ENCODE data around the gene TMUB2.

The TMUB2 gene

DNA sequence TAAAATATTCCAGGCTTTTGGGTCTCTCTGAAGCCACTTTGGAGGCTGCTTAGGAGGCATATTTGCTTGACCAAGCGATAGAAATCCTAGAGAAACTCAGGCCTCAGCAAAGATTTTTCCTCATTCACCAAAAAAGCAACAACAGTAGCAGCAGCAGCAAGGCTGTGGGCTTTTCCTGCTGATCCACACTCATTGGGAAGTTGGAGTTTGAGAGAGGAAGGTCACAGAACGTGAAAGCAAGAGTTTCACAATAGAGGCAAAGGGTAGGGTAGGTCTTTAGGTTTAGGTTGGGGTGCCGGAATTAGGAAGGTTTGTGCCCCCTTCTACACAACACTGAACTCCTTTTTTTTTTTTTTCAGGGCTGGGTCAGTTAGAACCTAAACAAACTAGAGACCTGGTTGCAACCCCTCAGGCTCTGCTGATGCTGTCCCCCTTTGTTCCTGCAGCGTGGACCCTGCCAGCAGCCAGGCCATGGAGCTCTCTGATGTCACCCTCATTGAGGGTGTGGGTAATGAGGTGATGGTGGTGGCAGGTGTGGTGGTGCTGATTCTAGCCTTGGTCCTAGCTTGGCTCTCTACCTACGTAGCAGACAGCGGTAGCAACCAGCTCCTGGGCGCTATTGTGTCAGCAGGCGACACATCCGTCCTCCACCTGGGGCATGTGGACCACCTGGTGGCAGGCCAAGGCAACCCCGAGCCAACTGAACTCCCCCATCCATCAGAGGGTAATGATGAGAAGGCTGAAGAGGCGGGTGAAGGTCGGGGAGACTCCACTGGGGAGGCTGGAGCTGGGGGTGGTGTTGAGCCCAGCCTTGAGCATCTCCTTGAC lies 2.0 kb downstream of the TMUB2 start:
- Histone ChIP-seq H3K9me3 (ENCODE audit: control insufficient read depth, insufficient read depth, low read depth, low read length) (no peaks in the 10 kb centered on the region), H3K4me3 (ENCODE audit: low read depth, low read length) (no peak overlapping the region), H3K4me1 (ENCODE audit: control insufficient read depth, insufficient read depth, low read length) (peaks cover 3% of the 10 kb centered on the region), H3K27ac (ENCODE audit: extremely low read depth, low read depth, low read length) (no peak overlapping the region), H3K36me3 (ENCODE audit: control insufficient read depth in 2 of 2, insufficient read depth in 1 of 2, low read length in 2 of 2) (peaks cover 2 to 52% of the 10 kb centered on the region in 2 experiments; a peak in 2 of 3 replicates)
- ChIA-PET CTCF (interaction anchor here (0.6 to 1.7 kb wide), 3 partner anchors 9 to 182 kb away, joined by 3 to 4 read pairs (median 3); no protein-coding TSS in a partner anchor), POLR2A (interaction anchor here (1.0 to 1.5 kb wide), 2 partner anchors 10 to 32 kb away, joined by 4 to 11 read pairs; partner anchors contain the start of gene ATXN7L3)
- TF ChIP-seq ZFP37 (tag by site-specific recombination; IDR thresholded peaks at IDR 0.05) (no peak), ZNF677 (tag by site-specific recombination; IDR thresholded peaks at IDR 0.05) (no peak), ZNF132 (tag by site-specific recombination; IDR thresholded peaks at IDR 0.05; ENCODE audit: borderline replicate concordance) (no peak), BCL11A (tag by site-specific recombination; IDR thresholded peaks at IDR 0.05; ENCODE audit: low read depth) (no peak), KLF1 (tag by site-specific recombination; IDR thresholded peaks at IDR 0.05) (no peak), MEIS1 (CRISPR knock-in tag; IDR thresholded peaks at IDR 0.05; ENCODE audit: borderline replicate concordance) (no peak)
- TF ChIP-seq, protein P1, sequence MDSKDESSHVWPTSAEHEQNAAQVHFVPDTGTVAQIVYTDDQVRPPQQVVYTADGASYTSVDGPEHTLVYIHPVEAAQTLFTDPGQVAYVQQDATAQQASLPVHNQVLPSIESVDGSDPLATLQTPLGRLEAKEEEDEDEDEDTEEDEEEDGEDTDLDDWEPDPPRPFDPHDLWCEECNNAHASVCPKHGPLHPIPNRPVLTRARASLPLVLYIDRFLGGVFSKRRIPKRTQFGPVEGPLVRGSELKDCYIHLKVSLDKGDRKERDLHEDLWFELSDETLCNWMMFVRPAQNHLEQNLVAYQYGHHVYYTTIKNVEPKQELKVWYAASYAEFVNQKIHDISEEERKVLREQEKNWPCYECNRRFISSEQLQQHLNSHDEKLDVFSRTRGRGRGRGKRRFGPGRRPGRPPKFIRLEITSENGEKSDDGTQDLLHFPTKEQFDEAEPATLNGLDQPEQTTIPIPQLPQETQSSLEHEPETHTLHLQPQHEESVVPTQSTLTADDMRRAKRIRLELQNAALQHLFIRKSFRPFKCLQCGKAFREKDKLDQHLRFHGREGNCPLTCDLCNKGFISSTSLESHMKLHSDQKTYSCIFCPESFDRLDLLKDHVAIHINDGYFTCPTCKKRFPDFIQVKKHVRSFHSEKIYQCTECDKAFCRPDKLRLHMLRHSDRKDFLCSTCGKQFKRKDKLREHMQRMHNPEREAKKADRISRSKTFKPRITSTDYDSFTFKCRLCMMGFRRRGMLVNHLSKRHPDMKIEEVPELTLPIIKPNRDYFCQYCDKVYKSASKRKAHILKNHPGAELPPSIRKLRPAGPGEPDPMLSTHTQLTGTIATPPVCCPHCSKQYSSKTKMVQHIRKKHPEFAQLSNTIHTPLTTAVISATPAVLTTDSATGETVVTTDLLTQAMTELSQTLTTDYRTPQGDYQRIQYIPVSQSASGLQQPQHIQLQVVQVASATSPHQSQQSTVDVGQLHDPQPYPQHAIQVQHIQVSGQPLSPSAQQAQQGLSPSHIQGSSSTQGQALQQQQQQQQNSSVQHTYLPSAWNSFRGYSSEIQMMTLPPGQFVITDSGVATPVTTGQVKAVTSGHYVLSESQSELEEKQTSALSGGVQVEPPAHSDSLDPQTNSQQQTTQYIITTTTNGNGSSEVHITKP (tag by site-specific recombination; IDR thresholded peaks at IDR 0.05): peak; percentile 98
- TF ChIP-seq, protein P2, sequence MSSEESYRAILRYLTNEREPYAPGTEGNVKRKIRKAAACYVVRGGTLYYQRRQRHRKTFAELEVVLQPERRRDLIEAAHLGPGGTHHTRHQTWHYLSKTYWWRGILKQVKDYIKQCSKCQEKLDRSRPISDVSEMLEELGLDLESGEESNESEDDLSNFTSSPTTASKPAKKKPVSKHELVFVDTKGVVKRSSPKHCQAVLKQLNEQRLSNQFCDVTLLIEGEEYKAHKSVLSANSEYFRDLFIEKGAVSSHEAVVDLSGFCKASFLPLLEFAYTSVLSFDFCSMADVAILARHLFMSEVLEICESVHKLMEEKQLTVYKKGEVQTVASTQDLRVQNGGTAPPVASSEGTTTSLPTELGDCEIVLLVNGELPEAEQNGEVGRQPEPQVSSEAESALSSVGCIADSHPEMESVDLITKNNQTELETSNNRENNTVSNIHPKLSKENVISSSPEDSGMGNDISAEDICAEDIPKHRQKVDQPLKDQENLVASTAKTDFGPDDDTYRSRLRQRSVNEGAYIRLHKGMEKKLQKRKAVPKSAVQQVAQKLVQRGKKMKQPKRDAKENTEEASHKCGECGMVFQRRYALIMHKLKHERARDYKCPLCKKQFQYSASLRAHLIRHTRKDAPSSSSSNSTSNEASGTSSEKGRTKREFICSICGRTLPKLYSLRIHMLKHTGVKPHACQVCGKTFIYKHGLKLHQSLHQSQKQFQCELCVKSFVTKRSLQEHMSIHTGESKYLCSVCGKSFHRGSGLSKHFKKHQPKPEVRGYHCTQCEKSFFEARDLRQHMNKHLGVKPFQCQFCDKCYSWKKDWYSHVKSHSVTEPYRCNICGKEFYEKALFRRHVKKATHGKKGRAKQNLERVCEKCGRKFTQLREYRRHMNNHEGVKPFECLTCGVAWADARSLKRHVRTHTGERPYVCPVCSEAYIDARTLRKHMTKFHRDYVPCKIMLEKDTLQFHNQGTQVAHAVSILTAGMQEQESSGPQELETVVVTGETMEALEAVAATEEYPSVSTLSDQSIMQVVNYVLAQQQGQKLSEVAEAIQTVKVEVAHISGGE (tag by site-specific recombination; conservative IDR thresholded peaks at IDR 0.05; ENCODE audit: low read depth): no peak

DNA sequence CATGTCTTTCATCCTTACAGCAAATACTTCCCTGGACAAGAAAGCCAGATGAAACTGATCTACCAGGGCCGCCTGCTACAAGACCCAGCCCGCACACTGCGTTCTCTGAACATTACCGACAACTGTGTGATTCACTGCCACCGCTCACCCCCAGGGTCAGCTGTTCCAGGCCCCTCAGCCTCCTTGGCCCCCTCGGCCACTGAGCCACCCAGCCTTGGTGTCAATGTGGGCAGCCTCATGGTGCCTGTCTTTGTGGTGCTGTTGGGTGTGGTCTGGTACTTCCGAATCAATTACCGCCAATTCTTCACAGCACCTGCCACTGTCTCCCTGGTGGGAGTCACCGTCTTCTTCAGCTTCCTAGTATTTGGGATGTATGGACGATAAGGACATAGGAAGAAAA lies 3.7 kb downstream of the TMUB2 start:
- no peak overlapping the region for H3K4me3 ChIP-seq (ENCODE audit: low read depth, low read length)
- no peak overlapping the region for H3K27ac ChIP-seq (ENCODE audit: extremely low read depth, low read depth, low read length)
- CTCF ChIA-PET: no interaction called here
- peaks cover 1% of the 10 kb centered on the region; the same call in 1 of the 2 replicates for H3K4me1 ChIP-seq (ENCODE audit: control insufficient read depth, insufficient read depth, low read length)
- H3K9me3 ChIP-seq (ENCODE audit: control insufficient read depth, insufficient read depth, low read depth, low read length): no peaks in the 10 kb centered on the region
- POLR2A ChIA-PET: interaction anchor here (1.1 to 2.3 kb wide), 3 partner anchors 10 to 31 kb away, joined by 3 to 12 read pairs (median 9); partner anchors contain the start of gene ATXN7L3
- peaks cover 5 to 61% of the 10 kb centered on the region in 2 experiments; a peak in 2 of 3 replicates for H3K36me3 ChIP-seq (ENCODE audit: control insufficient read depth in 2 of 2, insufficient read depth in 1 of 2, low read length in 2 of 2)
- TF ChIP-seq, protein P3, sequence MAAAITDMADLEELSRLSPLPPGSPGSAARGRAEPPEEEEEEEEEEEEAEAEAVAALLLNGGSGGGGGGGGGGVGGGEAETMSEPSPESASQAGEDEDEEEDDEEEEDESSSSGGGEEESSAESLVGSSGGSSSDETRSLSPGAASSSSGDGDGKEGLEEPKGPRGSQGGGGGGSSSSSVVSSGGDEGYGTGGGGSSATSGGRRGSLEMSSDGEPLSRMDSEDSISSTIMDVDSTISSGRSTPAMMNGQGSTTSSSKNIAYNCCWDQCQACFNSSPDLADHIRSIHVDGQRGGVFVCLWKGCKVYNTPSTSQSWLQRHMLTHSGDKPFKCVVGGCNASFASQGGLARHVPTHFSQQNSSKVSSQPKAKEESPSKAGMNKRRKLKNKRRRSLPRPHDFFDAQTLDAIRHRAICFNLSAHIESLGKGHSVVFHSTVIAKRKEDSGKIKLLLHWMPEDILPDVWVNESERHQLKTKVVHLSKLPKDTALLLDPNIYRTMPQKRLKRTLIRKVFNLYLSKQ (tag by site-specific recombination; IDR thresholded peaks at IDR 0.05; ENCODE audit: borderline replicate concordance): no peak
- TF ChIP-seq ZNF548 (tag by site-specific recombination; IDR thresholded peaks at IDR 0.05): no peak
- TF ChIP-seq ZNF175 (tag by site-specific recombination; IDR thresholded peaks at IDR 0.05): no peak
- no peak for TF ChIP-seq ZNF416 (tag by site-specific recombination; IDR thresholded peaks at IDR 0.05)
- no peak for TF ChIP-seq ZNF654 (tag by site-specific recombination; IDR thresholded peaks at IDR 0.05; ENCODE audit: low read depth)
- no peak for TF ChIP-seq WT1 (tag by site-specific recombination; IDR thresholded peaks at IDR 0.05)
- TF ChIP-seq TCF7L2 (IDR thresholded peaks at IDR 0.05; ENCODE audit: borderline replicate concordance, low read depth, low read length): no peak
- TF ChIP-seq ZNF555 (tag by site-specific recombination; conservative IDR thresholded peaks at IDR 0.05): no peak
- TF ChIP-seq SP3 (tag by site-specific recombination; IDR thresholded peaks at IDR 0.05): no peak
- no peak for TF ChIP-seq ZNF211 (tag by site-specific recombination; IDR thresholded peaks at IDR 0.05; ENCODE audit: low read depth)

All from HEK293 (cell line).